ENCODE data around the gene CBFA2T2. TPM values are rescaled to one million over a fixed set of nuclear protein-coding genes. Genes with fewer than 3 reads are reported as not detected.

CBFA2T2 gene
- total and polyA plus RNA-seq, 10 of the 15 experiments (the other 5 are each of a cell fraction or from before 2014, with no cell fraction given): 0.61 to 8.6 (median 5.5) TPM

- TF ChIP-seq PRDM15 (CRISPR knock-in tag; IDR thresholded peaks at IDR 0.05) (no peak), STAT3 (IDR thresholded peaks at IDR 0.05; ENCODE audit: low read depth, low read length) (no peak), ATF3 (IDR thresholded peaks at IDR 0.05; ENCODE audit: borderline replicate concordance, extremely low read depth, low read depth, low read length) (no peak), NKRF (conservative IDR thresholded peaks at IDR 0.05) (no peak)
Observed at GRCh38 chr20:33600981-33601380, 111.1 kb downstream of the CBFA2T2 start (continued).

GRCh38 chr20:33601861-33602260, 112.0 kb downstream of the CBFA2T2 start:
- Histone ChIP-seq H3K4me3 (no peak overlapping the region), H3K4me1 (ENCODE audit: control insufficient read depth, insufficient read depth, low read length) (peaks cover 38% of the 10 kb centered on the region), H3K9ac (ENCODE audit: control insufficient read depth, insufficient read depth, low read length) (no peak overlapping the region), H3K79me2 (ENCODE audit: control insufficient read depth, insufficient read depth, low read length) (no peaks in the 10 kb centered on the region), H2AFZ (ENCODE audit: control insufficient read depth, low read depth, low read length) (no peak overlapping the region), H3K27ac (ENCODE audit: control insufficient read depth, insufficient read depth) (no peak overlapping the region), H3K4me2 (ENCODE audit: control insufficient read depth, insufficient read depth) (no peak overlapping the region), H4K20me1 (ENCODE audit: control insufficient read depth, insufficient read depth) (no peaks in the 10 kb centered on the region), H3K9me3 (replicated peaks; ENCODE audit: control insufficient read depth, insufficient read depth, low read length) (no peaks in the 10 kb centered on the region), H3K36me3 (ENCODE audit: control insufficient read depth in 2 of 2, insufficient read depth in 2 of 2, low read length in 1 of 2) (no peaks in the 10 kb centered on the region), H3K27me3 (replicated peaks in 1 of 2; ENCODE audit: control insufficient read depth in 2 of 2, insufficient read depth in 2 of 2, low read length in 1 of 2) (no peaks in the 10 kb centered on the region)
- ChIA-PET CTCF (interaction anchor here (1.0 kb wide), 1 partner anchor 41 kb away, joined by 3 read pairs; no protein-coding TSS in a partner anchor), RAD21 (ENCODE audit: unreplicated experiment) (no interaction called here), SMC1A (ENCODE audit: uncharacterized antibody, unreplicated experiment) (no interaction called here), POLR2A (interaction anchor here (1.7 kb wide), 1 partner anchor 13 kb away, joined by 6 read pairs; no protein-coding TSS in a partner anchor)
- ATAC-seq (no peak), FAIRE-seq (no peak), DNase-seq (ENCODE audit: low read depth, low spot score) (no peak)
- 98% methylated on average over 5 of the region's 5 CpGs for WGBS (ENCODE audit: insufficient coverage, insufficient replicate concordance, low lambda C conversion rate, missing lambda C conversion rate)
- no TSS peak for BruUV-seq (replicated peaks)
- intact Hi-C loops (cut with micrococcal nuclease; ENCODE audit: unreplicated experiment): no loop called here
- in situ Hi-C loops (cut with MboI): no loop called here
- TF ChIP-seq SPI1 (IDR thresholded peaks at IDR 0.05; ENCODE audit: borderline replicate concordance, insufficient read depth, low read depth, low read length) (no peak), HDAC2 (IDR thresholded peaks at IDR 0.05) (no peak), WRNIP1 (IDR thresholded peaks at IDR 0.05; ENCODE audit: borderline replicate concordance, low read depth, low read length) (no peak), RFX5 (IDR thresholded peaks at IDR 0.05; ENCODE audit: low read depth, low read length) (no peak), MYC (IDR thresholded peaks at IDR 0.05; ENCODE audit: insufficient read depth, insufficient read length, insufficient replicate concordance, low read length, severe bottlenecking) (no peak), BHLHE40 (IDR thresholded peaks at IDR 0.05; ENCODE audit: borderline replicate concordance in 1 of 2, low read depth in 2 of 2, low read length in 1 of 2) (no peak), MTA2 (IDR thresholded peaks at IDR 0.05; ENCODE audit: low read depth) (no peak), CHD2 (IDR thresholded peaks at IDR 0.05; ENCODE audit: borderline replicate concordance, low read depth, low read length) (no peak), RAD21 (IDR thresholded peaks at IDR 0.05; ENCODE audit: insufficient read depth, low read depth, low read length) (no peak), IRF4 (IDR thresholded peaks at IDR 0.05; ENCODE audit: low read depth, low read length) (no peak), SKIL (IDR thresholded peaks at IDR 0.05; ENCODE audit: low read depth, poor library complexity, severe bottlenecking) (no peak)
